LoVo (cell line): ENCODE data around the gene RALGPS2.

Experiments used
- DNase-seq: peaks from one replicate; pipeline ENCODE4 v3.0.0-alpha.2; 2016; ENCODE audit warnings: low spot score

The RALGPS2 gene

DNA sequence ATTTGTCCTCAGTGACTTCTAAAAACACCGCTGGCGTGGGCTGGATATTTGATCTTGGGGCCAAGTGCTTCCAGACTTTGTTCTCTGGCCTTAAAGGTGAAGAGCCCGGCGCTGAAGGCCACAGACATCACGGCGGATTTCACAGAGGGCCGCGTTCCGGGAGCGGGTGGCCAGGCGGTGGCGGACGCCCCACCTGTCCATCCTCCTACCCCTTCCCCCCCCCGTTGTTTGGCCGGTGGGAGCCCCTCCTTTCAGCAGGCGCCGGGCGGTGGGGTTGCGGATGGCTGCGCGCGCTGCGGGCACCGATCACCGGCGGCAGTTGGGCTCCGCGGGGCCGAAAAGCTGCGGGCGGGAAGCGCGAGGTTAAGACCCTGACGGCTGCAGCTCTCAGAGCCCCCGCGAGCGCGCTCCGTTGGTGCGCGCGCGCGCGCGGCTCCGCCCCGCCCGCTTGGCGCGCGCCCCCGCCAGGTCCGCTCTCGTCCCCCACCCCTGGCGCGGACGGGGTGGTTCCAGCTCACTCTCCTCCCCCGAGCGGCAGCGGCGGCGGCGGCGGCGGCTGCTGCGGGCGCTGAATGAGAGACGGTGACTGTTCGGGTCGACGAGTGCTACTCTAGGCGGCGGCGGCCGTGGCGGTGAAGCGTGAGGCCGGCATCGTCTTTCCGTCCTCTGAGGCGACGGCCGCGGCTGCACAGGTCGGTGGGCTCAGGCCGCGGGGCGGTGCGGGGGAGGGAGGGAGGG lies at the start of gene RALGPS2:
TSS of gene RALGPS2 (plus strand) at position 517 of the 738 bp plus-strand sequence. CDS start 51,521 bp downstream, outside the sequence.
- DNase-seq: peak; percentile 78

DNA sequence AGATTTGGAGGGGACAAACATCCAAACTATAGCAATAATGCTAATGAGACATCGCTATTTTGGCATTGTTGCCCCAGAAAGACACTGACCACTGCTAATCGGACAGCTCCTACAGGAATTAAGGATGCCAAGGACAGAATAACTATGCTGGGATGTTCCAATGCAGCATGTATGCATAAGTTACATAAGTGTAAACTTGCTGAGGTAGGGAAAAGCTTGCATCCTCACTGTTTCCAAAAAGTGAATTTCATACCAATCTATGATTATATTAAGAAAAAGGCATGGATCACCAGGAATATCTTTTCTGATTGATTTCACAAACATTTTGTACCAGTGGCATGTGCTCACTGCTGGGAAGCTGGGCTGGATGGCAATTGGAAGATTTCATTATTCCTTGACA lies 45.8 kb upstream of the RALGPS2 start:
- DNase-seq: no peak

- DNase-seq: no peak
Measured at GRCh38 chr1:178682429-178682828, 42.6 kb upstream of the RALGPS2 start.

DNA sequence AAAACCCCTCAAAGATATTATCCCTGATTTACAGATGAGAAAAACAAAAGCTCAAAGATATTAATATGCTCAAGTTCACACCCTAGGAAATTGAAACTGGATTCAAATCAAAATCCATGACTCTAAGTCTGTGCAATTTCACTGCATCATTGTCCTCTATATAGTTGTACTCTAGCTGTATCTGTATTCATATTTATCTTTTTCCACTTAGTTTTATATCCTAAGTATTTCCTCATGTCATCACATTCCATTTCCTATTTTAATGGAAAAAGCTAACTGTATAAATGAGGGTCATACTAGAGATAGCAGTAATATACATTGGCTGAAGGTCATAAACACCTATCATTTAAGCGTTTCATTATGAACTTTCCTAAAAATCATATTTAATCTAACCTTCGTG lies 42.2 kb upstream of the RALGPS2 start:
- no peak for DNase-seq

GRCh38 chr1:178683291-178683690 lies 41.8 kb upstream of the RALGPS2 start:
- no peak for DNase-seq

DNA sequence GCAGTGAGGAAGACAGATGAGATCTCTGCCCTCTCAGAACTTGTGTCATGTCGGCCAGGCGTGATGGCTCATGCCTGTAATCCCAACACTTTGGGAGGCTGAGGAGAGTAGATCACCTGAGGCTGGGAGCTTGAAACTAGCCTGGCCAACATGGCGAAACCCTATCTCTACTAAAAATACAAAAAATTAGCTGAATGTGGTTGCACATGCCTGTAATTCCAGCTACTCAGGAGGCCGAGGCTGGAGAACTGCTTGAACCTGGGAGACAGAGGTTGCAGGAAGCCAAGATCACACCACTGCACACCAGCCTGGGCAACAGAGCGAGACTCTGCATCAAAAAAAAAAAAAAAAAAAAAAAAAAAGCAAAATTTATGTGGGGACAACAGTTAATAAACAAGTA lies 40.9 kb upstream of the RALGPS2 start:
- no peak for DNase-seq

DNA sequence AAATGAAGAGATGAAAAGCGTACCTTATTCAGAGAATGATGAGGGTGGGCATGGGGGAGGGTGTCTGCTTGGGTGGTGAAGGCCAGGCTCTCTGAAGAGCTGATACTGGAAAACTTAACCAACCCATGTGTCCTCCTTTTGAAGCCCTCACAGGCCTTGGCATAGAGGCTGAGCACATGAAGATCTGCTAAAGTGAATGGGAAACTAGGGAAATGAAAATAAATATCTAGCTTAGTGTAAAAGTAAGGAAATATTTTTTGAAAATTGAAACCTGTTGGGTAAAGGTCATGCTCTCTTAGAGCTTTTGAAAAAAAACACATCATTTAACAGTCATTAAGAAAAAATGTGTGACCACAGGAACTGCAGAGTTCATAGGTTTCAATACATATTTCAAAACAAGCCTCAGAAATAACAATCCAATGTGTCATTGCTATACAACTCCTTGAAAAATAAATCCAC lies 40.5 kb upstream of the RALGPS2 start:
- peak; percentile 78 for DNase-seq

DNA sequence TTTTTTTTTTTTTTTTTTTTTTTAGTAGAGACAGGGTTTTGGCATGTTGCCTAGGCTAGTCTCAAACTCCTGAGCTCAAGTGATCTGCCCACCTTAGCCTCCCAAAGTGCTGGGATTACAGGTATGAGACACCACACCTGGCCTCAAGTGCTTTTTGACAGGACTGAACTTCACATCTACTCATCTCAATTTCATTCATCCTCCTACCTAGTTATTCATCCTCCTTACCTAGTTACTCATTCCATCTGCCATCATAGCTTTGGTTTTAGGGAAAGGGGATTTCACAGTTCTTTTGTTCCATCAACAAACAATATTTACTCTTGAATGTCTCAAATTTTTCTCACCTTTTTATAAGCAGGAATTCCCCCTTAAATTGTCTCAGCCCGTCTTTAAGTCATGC lies 38.6 kb upstream of the RALGPS2 start:
- no peak for DNase-seq

DNA sequence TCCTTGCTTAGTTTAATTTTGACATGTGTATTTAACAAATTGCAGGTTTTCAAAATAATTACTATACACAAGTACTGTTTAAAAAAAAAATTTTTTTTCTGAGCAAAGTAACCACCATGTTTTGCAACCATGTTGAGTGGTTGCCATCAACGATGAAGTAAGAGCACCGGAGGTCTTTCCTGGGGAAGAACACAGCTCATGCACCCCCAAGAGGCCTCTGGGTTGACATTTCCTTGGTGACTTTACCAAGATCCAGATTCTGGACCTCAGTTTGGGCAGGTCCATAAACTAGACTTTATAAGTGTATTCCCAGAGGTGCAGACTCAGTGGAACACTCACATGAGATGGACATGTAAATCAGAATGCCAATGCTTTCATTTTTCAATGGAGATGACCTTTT lies 36.8 kb upstream of the RALGPS2 start:
- no peak for DNase-seq

DNA sequence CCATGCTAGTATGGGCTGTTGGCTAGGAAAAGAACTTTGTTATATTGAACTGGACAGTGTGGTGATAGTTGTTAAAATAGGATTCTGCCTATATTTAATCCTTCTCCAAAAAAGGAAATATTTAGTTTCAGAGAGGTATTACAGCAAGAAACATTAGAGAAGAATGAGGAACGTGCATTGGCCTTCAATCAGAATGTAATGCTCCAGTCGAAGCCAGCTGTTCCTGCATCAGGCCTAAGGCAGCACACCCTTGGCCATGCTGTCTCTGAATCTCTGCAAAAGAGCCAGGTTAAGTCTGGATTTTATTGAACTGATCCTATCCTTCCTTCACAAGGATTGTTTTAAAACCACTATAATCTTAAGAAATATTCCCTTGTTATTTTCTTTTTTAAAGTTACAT lies 35.3 kb upstream of the RALGPS2 start:
- DNase-seq: no peak

DNA sequence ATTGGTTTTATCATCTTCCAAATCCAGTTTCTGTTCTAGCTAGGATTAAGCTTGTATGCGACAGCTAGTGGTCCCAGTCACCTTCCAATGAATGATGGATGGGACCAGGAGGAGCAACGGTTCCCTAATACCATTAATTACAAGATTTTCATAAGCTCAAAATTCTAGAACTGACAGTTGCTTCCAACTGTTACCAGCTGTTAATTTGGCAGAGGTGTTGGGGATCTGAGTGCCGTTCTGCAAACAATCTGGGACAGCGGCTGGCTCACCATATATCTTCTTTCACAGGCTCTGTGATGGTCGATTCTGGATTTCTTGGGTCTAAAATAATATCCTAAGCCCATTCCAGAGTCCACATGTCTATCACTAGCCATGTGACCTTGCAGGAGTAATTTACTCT lies 34.5 kb upstream of the RALGPS2 start:
- no peak for DNase-seq

- DNase-seq: no peak
Measured at GRCh38 chr1:178692564-178693327, 32.3 kb upstream of the RALGPS2 start.

DNA sequence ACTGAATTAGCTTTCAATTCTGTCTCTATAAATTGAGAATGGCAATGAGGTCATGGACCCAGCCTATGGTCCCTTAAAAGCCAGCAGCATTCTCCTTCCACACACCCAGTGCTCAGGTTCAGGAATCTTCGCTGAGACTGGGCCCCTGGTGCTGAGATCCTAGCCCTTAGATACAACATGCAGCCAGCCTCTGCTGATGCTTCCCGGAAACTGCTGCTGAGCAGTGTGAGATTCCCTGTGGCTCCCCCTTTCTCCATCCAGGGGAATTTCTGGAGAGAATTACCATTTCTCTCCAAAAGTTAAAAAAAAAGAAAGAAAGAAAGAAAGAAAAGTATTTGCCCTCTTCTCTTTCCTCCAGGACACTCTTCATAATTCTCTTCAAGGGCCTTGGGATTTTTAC lies 31.7 kb upstream of the RALGPS2 start:
- no peak for DNase-seq

DNA sequence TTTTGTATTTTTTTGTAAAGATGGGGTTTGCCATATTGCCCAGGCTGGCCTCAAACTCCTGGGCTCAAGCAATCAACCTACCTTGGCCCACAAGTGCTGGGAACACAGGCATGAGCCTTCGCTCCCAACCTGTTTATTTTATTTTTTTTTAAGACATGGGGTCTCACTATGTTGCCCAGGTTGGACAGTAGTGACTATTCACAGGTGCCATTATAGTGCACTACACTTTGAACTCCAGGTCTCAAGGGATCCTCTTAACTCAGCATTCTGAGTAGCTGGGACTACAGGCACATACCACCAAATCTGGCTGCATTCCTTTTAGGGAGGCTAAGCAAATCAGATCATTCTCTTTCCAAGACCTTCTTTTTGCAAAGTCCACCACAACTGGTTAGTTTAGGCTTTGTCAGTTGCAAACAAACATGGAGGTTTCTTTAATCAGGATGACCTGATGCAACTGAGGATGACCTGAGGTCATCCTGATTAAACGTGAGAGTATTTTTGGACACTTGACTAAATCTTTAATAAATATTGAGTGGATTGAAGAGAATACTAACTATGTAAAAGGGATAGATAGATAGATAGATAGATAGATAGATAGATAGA lies 30.0 kb upstream of the RALGPS2 start:
- no peak for DNase-seq

- no peak for DNase-seq
Measured at GRCh38 chr1:178702146-178702545, 22.9 kb upstream of the RALGPS2 start.

DNA sequence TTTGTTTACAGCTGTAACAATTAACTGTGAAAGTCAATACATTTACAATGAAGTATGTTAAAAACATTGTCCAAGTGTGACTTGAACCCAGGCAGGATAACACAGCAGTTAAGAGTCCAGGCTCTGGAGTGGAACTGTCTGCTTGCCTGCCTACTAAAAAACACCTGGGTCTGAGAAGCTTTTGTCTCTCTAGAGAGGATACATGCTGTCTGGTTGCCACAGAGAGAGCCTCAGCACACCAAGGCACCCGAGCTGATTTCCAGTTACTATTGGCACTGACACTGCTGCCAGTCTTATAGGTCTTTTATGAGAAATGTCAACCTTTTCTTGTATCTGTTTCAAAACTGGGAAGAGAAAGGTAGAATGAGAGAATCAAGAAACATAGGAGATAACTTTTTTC lies 20.2 kb upstream of the RALGPS2 start:
- DNase-seq: no peak

- no peak for DNase-seq
Measured at GRCh38 chr1:178706432-178706831, 18.6 kb upstream of the RALGPS2 start.

DNA sequence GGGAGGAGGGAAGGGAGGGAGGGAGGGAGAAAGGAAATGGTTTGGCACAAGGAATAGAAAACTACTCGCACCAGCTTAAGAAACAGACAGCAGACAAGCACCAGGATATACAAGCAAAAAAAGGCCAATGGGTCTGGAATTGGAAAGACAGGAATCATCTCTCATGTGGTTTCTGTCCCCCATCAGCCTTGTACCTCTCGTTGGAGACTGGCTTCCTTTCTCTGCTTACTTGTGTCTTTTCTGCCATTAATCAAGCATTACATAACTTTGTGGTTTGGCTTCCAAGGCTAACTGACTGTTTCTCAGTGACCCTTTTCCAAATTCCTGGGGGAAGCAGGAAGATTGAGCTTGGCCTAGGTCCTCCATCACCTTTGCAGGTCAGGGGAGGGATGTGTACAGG lies 11.8 kb upstream of the RALGPS2 start:
- no peak for DNase-seq

DNA sequence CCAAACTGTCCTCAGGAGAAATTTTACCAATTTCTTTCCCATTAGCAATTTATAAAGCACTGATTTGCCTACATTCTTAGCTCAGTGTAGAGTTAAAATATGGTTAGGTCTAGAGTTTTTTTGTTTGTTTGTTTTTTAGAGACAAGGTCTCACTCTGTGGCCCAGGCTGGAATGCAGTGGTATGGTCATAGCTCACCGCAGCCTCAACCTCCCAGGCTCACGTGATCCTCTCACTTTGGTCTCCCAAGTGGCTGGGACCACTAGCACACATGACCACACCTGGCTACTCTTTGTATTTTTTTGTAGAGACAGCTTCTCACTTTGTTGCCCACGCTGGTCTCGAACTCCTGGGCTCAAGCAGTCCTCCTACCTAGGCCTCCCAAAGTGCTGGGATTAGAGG lies 10.6 kb upstream of the RALGPS2 start:
- DNase-seq: no peak

DNA sequence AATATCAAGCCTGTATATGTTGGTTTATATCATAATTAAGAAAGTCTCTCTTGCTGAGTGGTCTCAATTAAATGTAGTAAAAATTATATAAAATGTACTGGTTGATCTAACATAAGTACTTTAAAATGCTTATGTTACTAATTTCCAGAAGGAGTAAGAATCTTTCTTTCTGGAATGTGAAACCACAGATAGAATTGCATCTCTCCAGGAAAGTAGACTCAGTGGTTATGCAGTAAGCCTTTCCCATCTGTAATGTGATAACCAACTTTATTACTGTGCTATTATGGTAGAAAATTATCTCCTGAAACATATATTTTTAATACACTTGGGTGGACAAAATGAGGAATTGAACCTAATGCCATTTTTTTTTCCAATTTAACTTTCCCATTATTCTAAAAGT lies 8.9 kb upstream of the RALGPS2 start:
- no peak for DNase-seq

DNA sequence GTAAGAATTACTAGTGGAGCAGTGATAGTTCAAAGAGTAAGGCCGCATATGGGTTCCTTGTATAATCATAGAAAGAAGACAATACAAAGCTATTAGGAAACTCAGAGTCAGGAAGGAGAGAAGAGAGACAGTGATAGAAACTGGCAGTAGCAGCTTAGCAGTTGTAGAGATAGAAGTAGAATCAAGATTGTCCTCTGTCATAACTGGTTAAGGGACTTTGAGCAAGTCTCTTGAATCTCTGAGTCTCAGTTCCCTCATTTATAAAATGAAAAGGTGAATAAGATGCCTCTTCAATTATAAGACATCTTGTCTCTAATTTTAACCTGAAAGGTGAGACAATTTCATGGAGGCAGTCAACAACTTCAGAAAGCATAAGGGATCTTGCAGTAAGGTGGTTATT lies 6.5 kb upstream of the RALGPS2 start:
- no peak for DNase-seq

- no peak for DNase-seq
Measured at GRCh38 chr1:178723546-178723945, 1.5 kb upstream of the RALGPS2 start.

- no peak for DNase-seq
Measured at GRCh38 chr1:178724376-178724727, 692 bp upstream of the RALGPS2 start.
